K562 (cell line): ENCODE data around the gene SUGT1. TPM values are rescaled to one million over a fixed set of nuclear protein-coding genes. Genes with fewer than 3 reads are reported as not detected.

Experiments
- ATAC-seq: fragments of 200-7000 bp; cut with Tn5 transposase; 3 replicates; pipeline ENCODE4 v1.9.1; 2020; ENCODE audit warnings: moderate library complexity
- BruUV-seq: library from RNA; stranded (reverse); fragments of 400-500 nt; replicated peaks from 2 replicates; lab custom pipeline; 2021; lab: Mats Ljungman, UMichigan
- CTCF ChIA-PET: fragments of 300-600 bp; formaldehyde crosslinking; extraction: SDS; loops from one replicate; lab custom pipeline; 2021; ENCODE audit warnings: low intra/inter-chr PET ratio; lab: Yijun Ruan, JAX
- POLR2A ChIA-PET: fragments of 300-600, 350-650 bp; sonication (Branson Sonifier 250); formaldehyde crosslinking; extraction: SDS; loops from one replicate; lab custom pipeline; 2021; ENCODE audit warnings: antibody characterized with exemption, inconsistent platforms; lab: Yijun Ruan, JAX
- DNase-seq, 4 experiments: peaks; one replicate each; pipeline versions ENCODE4 v3.0.0 to v3.0.0-alpha.2; 2011 to 2018; ENCODE audit warnings: low spot score in 3 of 4, mixed read lengths in 3 of 4; ENCODE audit errors: extremely low read depth in 1 of 4
- FAIRE-seq: peaks from 2 replicates; lab custom pipeline; 2011; peaks lifted over from hg19 to GRCh38; lab: Jason Lieb, UNC
- H2AFZ ChIP-seq: 2 replicates; pipeline ENCODE4 v1.6.0; 2011; ENCODE audit warnings: low read depth, low read length, control low read depth, inconsistent platforms
- H3K27ac ChIP-seq: fragments of 200-600 bp; 3 replicates; pipeline ENCODE4 v1.8.0; 2011; ENCODE audit warnings: low read depth, mild to moderate bottlenecking, control low read depth, inconsistent platforms, low read length, moderate library complexity, mixed read lengths; ENCODE audit errors: extremely low read depth
- H3K27me3 ChIP-seq, 2 experiments: fragments of 300-600 bp in 1 of 2; 2 replicates in 1 of 2; 3 replicates in 1 of 2; pipeline versions ENCODE4 v1.6.0 to v1.8.0; 2011; ENCODE audit warnings: inconsistent platforms in 2 of 2, low read length in 2 of 2, mild to moderate bottlenecking in 1 of 2, mixed read lengths in 1 of 2, moderate library complexity in 1 of 2; ENCODE audit not compliant: control insufficient read depth in 2 of 2, insufficient read depth in 2 of 2
- H3K36me3 ChIP-seq: fragments of 300-600 bp; 3 replicates; pipeline ENCODE4 v1.8.0; 2011; ENCODE audit warnings: mild to moderate bottlenecking, low read length, inconsistent platforms; ENCODE audit not compliant: control insufficient read depth, insufficient read depth
- H3K4me1 ChIP-seq, 2 experiments: fragments of 200-600 bp in 1 of 2; replicated peaks in 1 of 2; 2 replicates in 1 of 2; 3 replicates in 1 of 2; pipeline versions ENCODE4 v1.5.1 to v1.8.0; 2011; ENCODE audit warnings: inconsistent platforms in 2 of 2, low read length in 2 of 2, mild to moderate bottlenecking in 1 of 2, mixed read lengths in 1 of 2, moderate library complexity in 1 of 2; ENCODE audit not compliant: control insufficient read depth in 2 of 2, insufficient read depth in 2 of 2
- H3K4me2 ChIP-seq: 2 replicates; pipeline ENCODE4 v1.6.1; 2011; ENCODE audit warnings: low read length, control low read depth, inconsistent platforms, mixed read lengths; ENCODE audit not compliant: insufficient read depth
- H3K4me3 ChIP-seq: fragments of 200-600 bp; sonication (generic), shearing (Covaris generic); 2 replicates; pipeline ENCODE4 v1.5.1; 2016; ENCODE audit warnings: control low read depth, inconsistent platforms
- H3K79me2 ChIP-seq: fragments of 200-600 bp; 3 replicates; pipeline ENCODE4 v1.8.0; 2011; ENCODE audit warnings: low read length, inconsistent platforms; ENCODE audit not compliant: control insufficient read depth, insufficient read depth
- H3K9ac ChIP-seq, 2 experiments: 2 replicates each; pipeline versions ENCODE4 v1.6.0 to v1.6.1; 2011; ENCODE audit warnings: low read depth in 2 of 2, low read length in 2 of 2, control low read depth in 1 of 2, inconsistent platforms in 1 of 2, mild to moderate bottlenecking in 1 of 2, mixed read lengths in 1 of 2; ENCODE audit not compliant: insufficient read depth in 1 of 2
- H3K9me1 ChIP-seq: one replicate; pipeline ENCODE4 v1.6.0; 2011; ENCODE audit warnings: inconsistent platforms, mild to moderate bottlenecking, low read length, moderate library complexity; ENCODE audit not compliant: control insufficient read depth, insufficient read depth
- H3K9me3 ChIP-seq: replicated peaks from 2 replicates; pipeline ENCODE4 v1.5.1; 2011; ENCODE audit warnings: low read depth, low read length, inconsistent platforms; ENCODE audit not compliant: control insufficient read depth, insufficient read depth
- H4K20me1 ChIP-seq: replicated peaks from 2 replicates; pipeline ENCODE4 v1.6.1; 2011; ENCODE audit warnings: low read length, inconsistent platforms, mixed read lengths; ENCODE audit not compliant: control insufficient read depth, insufficient read depth
- CBX5 ChIP-seq: IDR thresholded peaks from 2 replicates; pipeline ENCODE4 v1.6.1; 2014; ENCODE audit warnings: low read depth, borderline replicate concordance
- CEBPG ChIP-seq, 3 experiments: fragments of 200-800 bp in 1 of 3; sonication (Bioruptor generic) in 1 of 3; sonication (generic) in 1 of 3; formaldehyde crosslinking in 1 of 3; IDR thresholded peaks in 2 of 3; conservative IDR thresholded peaks in 1 of 3; 2 replicates each; pipeline versions ENCODE4 v1.6.1 to v1.8.0; 2016 to 2022; ENCODE audit warnings: missing compliant biosample characterization in 2 of 3, missing genetic modification characterization in 2 of 3, mild to moderate bottlenecking in 1 of 3, missing genetic modification reagents in 1 of 3
- HDGF ChIP-seq: fragments of 450-650 bp; IDR thresholded peaks from 2 replicates; pipeline ENCODE4 v1.6.1; 2016
- HNRNPL ChIP-seq: fragments of 200-400 bp; formaldehyde crosslinking; IDR thresholded peaks from 2 replicates; pipeline ENCODE4 v1.6.1; 2017; ENCODE audit warnings: low read depth, mild to moderate bottlenecking, low read length
- MTA2 ChIP-seq: fragments of 450-650 bp; IDR thresholded peaks from 2 replicates; pipeline ENCODE4 v1.6.1; 2016; ENCODE audit warnings: low read depth
- XRCC5 ChIP-seq: fragments of 200-400 bp; formaldehyde crosslinking; IDR thresholded peaks from 2 replicates; pipeline ENCODE4 v1.6.1; 2017; ENCODE audit warnings: low read depth, mild to moderate bottlenecking, low read length
- ZNF133 ChIP-seq: fragments of 250-450 bp; sonication (Bioruptor Pico); IDR thresholded peaks from 2 replicates; pipeline ENCODE4 v1.4.0; 2020; ENCODE audit warnings: mild to moderate bottlenecking
- ZNF212 ChIP-seq: fragments of 450-650 bp; formaldehyde crosslinking; IDR thresholded peaks from 2 replicates; pipeline ENCODE4 v1.4.0; 2020; ENCODE audit warnings: mild to moderate bottlenecking
- WGBS: fragments of 100-300 bp; shearing (Covaris generic); methylation state at CpG from one replicate; pipeline ENCODE4 v1.1.6; 2016; ENCODE audit warnings: low coverage, mixed read lengths; ENCODE audit not compliant: insufficient coverage; ENCODE audit errors: missing lambda C conversion rate; 5-methylcytosine and 5-hydroxymethylcytosine counted together
- in situ Hi-C: fragments of 300-500 bp; cut with MboI; formaldehyde crosslinking; loops from 4 replicates; pipeline ENCODE4 v1.15.0; 2018; ENCODE audit warnings: inconsistent platforms, mixed read lengths
- intact Hi-C: fragments of 100-400 bp; cut with micrococcal nuclease; formaldehyde crosslinking; loops from 2 replicates; pipeline ENCODE4 v1.14.2; 2022
- polyA plus RNA-seq, 8 experiments: library from polyadenylated mRNA; depleted of rRNA in 4 of 8; stranded (reverse) in 5 of 8; unstranded in 3 of 8; fragments of >200 nt; fragmentation: Nextera tagmentation in 2 of 8; fragmentation: Illumina TruSeq in 1 of 8; extraction: Ambion mirVana in 2 of 8; extraction: Trizol in 1 of 8; gene quantifications; 2 replicates each; pipeline versions ENCODE4 v1.2.1 to v1.2.3, GENCODE V29; 2011 to 2014; ENCODE audit warnings: inconsistent platforms in 1 of 8, missing spikeins in 1 of 8
- total RNA-seq, 7 experiments: library from RNA; depleted of rRNA in 6 of 7; stranded (reverse); fragments of >200 nt in 6 of 7; fragmentation: Illumina TruSeq in 2 of 7; extraction: Trizol in 2 of 7; gene quantifications; 2 replicates each; pipeline versions ENCODE4 v1.2.1 to v1.2.3, GENCODE V29; 2011 to 2021; ENCODE audit warnings: low replicate concordance in 1 of 7
- TF ChIP-seq, protein P1 (sequence below): sonication (generic); formaldehyde crosslinking; IDR thresholded peaks from 2 replicates; pipeline ENCODE4 v1.8.0; 2023; ENCODE audit warnings: mild to moderate bottlenecking, missing genetic modification reagents
- TF ChIP-seq, protein P2 (sequence below), 2 experiments: fragments of 200-800 bp in 1 of 2; sonication (Bioruptor generic) in 1 of 2; sonication (generic) in 1 of 2; formaldehyde crosslinking in 1 of 2; IDR thresholded peaks in 1 of 2; conservative IDR thresholded peaks in 1 of 2; 2 replicates each; pipeline versions ENCODE4 v1.5.0 to v1.6.1; 2016 to 2020; ENCODE audit warnings: missing compliant biosample characterization in 1 of 2, missing genetic modification characterization in 1 of 2, missing genetic modification reagents in 1 of 2
- TF ChIP-seq, protein P3 (sequence below): fragments of 250-450 bp; sonication (Bioruptor Pico); IDR thresholded peaks from 2 replicates; pipeline ENCODE4 v1.8.0; 2022; ENCODE audit warnings: inconsistent platforms, mild to moderate bottlenecking, moderate library complexity, borderline replicate concordance
- TF ChIP-seq, protein P4 (sequence below): fragments of 450-650 bp; formaldehyde crosslinking; IDR thresholded peaks from 2 replicates; pipeline ENCODE4 v1.4.0; 2020; ENCODE audit warnings: mild to moderate bottlenecking, mixed read lengths

SUGT1 gene
- total and polyA plus RNA-seq, 9 of the 15 experiments (the other 6 are each of a cell fraction or from before 2014, with no cell fraction given) = 38.1 to 67.1 (median 53.8) TPM

DNA sequence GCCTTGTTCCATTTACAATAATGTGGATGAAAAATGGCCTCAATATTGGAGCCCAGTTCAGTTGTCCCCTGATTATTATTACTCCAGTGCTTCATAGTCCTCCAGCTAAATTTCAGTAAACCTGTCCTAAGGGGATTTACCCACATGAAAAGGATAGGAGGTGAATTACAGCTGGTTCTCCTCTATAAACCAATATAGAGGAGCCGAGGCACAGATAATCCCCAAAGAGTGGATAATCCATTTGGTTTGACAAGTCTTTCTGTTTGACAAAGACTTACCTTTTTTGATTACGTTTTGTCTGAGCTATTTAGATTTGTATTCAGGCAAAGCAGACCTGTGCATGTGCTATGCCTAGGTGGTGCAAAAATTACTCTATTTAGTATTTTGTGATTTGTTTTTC is 84.3 kb downstream of the SUGT1 start:
- Histone ChIP-seq H3K36me3 (no peaks in the 10 kb centered on the region), H2AFZ (no peak overlapping the region), H3K4me1 (peaks cover 0 to 11% of the 10 kb centered on the region in 2 experiments; a peak in 2 of 5 replicates), H3K4me3 (no peak overlapping the region), H3K9ac (no peak overlapping the region), H3K27me3 (peaks cover 0 to 18% of the 10 kb centered on the region in 2 experiments; a peak in 2 of 5 replicates), H3K4me2 (no peak overlapping the region), H3K27ac (no peak overlapping the region), H3K79me2 (no peaks in the 10 kb centered on the region), H3K9me1 (no peaks in the 10 kb centered on the region), H4K20me1 (no peaks in the 10 kb centered on the region), H3K9me3 (no peaks in the 10 kb centered on the region)
- POLR2A ChIA-PET = no interaction called here
- no peak for FAIRE-seq
- no peak for TF ChIP-seq HNRNPL
- TF ChIP-seq, protein P1, sequence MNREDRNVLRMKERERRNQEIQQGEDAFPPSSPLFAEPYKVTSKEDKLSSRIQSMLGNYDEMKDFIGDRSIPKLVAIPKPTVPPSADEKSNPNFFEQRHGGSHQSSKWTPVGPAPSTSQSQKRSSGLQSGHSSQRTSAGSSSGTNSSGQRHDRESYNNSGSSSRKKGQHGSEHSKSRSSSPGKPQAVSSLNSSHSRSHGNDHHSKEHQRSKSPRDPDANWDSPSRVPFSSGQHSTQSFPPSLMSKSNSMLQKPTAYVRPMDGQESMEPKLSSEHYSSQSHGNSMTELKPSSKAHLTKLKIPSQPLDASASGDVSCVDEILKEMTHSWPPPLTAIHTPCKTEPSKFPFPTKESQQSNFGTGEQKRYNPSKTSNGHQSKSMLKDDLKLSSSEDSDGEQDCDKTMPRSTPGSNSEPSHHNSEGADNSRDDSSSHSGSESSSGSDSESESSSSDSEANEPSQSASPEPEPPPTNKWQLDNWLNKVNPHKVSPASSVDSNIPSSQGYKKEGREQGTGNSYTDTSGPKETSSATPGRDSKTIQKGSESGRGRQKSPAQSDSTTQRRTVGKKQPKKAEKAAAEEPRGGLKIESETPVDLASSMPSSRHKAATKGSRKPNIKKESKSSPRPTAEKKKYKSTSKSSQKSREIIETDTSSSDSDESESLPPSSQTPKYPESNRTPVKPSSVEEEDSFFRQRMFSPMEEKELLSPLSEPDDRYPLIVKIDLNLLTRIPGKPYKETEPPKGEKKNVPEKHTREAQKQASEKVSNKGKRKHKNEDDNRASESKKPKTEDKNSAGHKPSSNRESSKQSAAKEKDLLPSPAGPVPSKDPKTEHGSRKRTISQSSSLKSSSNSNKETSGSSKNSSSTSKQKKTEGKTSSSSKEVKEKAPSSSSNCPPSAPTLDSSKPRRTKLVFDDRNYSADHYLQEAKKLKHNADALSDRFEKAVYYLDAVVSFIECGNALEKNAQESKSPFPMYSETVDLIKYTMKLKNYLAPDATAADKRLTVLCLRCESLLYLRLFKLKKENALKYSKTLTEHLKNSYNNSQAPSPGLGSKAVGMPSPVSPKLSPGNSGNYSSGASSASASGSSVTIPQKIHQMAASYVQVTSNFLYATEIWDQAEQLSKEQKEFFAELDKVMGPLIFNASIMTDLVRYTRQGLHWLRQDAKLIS = no peak
- TF ChIP-seq, protein P2, sequence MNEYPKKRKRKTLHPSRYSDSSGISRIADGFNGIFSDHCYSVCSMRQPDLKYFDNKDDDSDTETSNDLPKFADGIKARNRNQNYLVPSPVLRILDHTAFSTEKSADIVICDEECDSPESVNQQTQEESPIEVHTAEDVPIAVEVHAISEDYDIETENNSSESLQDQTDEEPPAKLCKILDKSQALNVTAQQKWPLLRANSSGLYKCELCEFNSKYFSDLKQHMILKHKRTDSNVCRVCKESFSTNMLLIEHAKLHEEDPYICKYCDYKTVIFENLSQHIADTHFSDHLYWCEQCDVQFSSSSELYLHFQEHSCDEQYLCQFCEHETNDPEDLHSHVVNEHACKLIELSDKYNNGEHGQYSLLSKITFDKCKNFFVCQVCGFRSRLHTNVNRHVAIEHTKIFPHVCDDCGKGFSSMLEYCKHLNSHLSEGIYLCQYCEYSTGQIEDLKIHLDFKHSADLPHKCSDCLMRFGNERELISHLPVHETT (CRISPR knock-in tag; conservative IDR thresholded peaks at IDR 0.05 in 1 of 2, IDR thresholded peaks at IDR 0.05 in 1 of 2) = no peak
- no peak for TF ChIP-seq HDGF
- no peak for TF ChIP-seq ZNF212 (CRISPR knock-in tag)
- TF ChIP-seq, protein P3, sequence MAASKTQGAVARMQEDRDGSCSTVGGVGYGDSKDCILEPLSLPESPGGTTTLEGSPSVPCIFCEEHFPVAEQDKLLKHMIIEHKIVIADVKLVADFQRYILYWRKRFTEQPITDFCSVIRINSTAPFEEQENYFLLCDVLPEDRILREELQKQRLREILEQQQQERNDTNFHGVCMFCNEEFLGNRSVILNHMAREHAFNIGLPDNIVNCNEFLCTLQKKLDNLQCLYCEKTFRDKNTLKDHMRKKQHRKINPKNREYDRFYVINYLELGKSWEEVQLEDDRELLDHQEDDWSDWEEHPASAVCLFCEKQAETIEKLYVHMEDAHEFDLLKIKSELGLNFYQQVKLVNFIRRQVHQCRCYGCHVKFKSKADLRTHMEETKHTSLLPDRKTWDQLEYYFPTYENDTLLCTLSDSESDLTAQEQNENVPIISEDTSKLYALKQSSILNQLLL (CRISPR knock-in tag) = no peak
- no peak for TF ChIP-seq XRCC5
- no peak for TF ChIP-seq MTA2
- TF ChIP-seq, protein P4, sequence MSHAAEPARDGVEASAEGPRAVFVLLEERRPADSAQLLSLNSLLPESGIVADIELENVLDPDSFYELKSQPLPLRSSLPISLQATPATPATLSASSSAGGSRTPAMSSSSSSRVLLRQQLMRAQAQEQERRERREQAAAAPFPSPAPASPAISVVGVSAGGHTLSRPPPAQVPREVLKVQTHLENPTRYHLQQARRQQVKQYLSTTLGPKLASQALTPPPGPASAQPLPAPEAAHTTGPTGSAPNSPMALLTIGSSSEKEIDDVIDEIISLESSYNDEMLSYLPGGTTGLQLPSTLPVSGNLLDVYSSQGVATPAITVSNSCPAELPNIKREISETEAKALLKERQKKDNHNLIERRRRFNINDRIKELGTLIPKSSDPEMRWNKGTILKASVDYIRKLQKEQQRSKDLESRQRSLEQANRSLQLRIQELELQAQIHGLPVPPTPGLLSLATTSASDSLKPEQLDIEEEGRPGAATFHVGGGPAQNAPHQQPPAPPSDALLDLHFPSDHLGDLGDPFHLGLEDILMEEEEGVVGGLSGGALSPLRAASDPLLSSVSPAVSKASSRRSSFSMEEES (CRISPR knock-in tag) = no peak
- no peak for TF ChIP-seq ZNF133 (CRISPR knock-in tag)
- TF ChIP-seq CBX5 = no peak
- TF ChIP-seq CEBPG (CRISPR knock-in tag; IDR thresholded peaks at IDR 0.05) = no peak
- TF ChIP-seq CEBPG (tag; conservative IDR thresholded peaks at IDR 0.05 in 1 of 2, IDR thresholded peaks at IDR 0.05 in 1 of 2) = no peak
- no TSS peak for BruUV-seq
- ATAC-seq = no peak
- no peak for DNase-seq
- CTCF ChIA-PET = no interaction called here
- intact Hi-C loops = loop anchor here (5.0 kb wide), 1 partner anchor 70 kb away; no protein-coding TSS in a partner anchor
- 12% methylated on average over 2 of the region's 2 CpGs for WGBS
- in situ Hi-C loops = no loop called here
